Brain pericyte (primary cell): ENCODE data around the gene RABEP1.
"Not testable (repeated sequence)": the region's sequence is repeated elsewhere in the genome, so short reads cannot be mapped to it uniquely, and the experiment has no call there.

Experiments used
- DNase-seq: peaks from one replicate; pipeline ENCODE4 v3.0.0-alpha.2; 2012; ENCODE audit warnings: low read depth, low spot score

The RABEP1 gene

GRCh38 chr17:5281814-5282641, at the start of gene RABEP1:
RABEP1 (plus strand) TSS chr17:5282284; CDS start chr17:5282487, 203 bp downstream.
- peak; percentile 73 for DNase-seq

- DNase-seq: not testable (repeated sequence)
These were observed 48.6 kb upstream of the RABEP1 start for GRCh38 chr17:5233492-5233891.

- no peak for DNase-seq
These were observed 47.2 kb upstream of the RABEP1 start, which contains the start of gene SCIMP for GRCh38 chr17:5234645-5235576. SCIMP (minus strand) TSS chr17:5234860; CDS start chr17:5234755, 105 bp downstream.

- no peak for DNase-seq
These were observed 45.0 kb upstream of the RABEP1 start for GRCh38 chr17:5236938-5237540.

GRCh38 chr17:5237541-5238016, 44.5 kb upstream of the RABEP1 start:
- DNase-seq: no peak

- no peak for DNase-seq
These were observed 43.8 kb upstream of the RABEP1 start for GRCh38 chr17:5238333-5238732.

GRCh38 chr17:5239769-5240168, 42.3 kb upstream of the RABEP1 start:
- not testable (repeated sequence) for DNase-seq

GRCh38 chr17:5241861-5242671, 40.0 kb upstream of the RABEP1 start:
- DNase-seq: no peak

- DNase-seq: no peak
These were observed 34.5 kb upstream of the RABEP1 start for GRCh38 chr17:5247621-5248020.

- no peak for DNase-seq
These were observed 33.1 kb upstream of the RABEP1 start for GRCh38 chr17:5248821-5249479.

- DNase-seq: peak; percentile 21
These were observed 32.5 kb upstream of the RABEP1 start for GRCh38 chr17:5249615-5250014.

GRCh38 chr17:5254414-5254813, 27.7 kb upstream of the RABEP1 start:
- DNase-seq: no peak

GRCh38 chr17:5254903-5255521, 27.1 kb upstream of the RABEP1 start:
- DNase-seq: no peak

- no peak for DNase-seq
These were observed 25.0 kb upstream of the RABEP1 start for GRCh38 chr17:5257124-5257523.

GRCh38 chr17:5260542-5260941, 21.5 kb upstream of the RABEP1 start:
- DNase-seq: no peak

GRCh38 chr17:5262416-5262991, 19.6 kb upstream of the RABEP1 start:
- no peak for DNase-seq

- no peak for DNase-seq
These were observed 18.6 kb upstream of the RABEP1 start for GRCh38 chr17:5263441-5263840.

- no peak for DNase-seq
These were observed 17.2 kb upstream of the RABEP1 start for GRCh38 chr17:5264893-5265292.

- DNase-seq: no peak
These were observed 12.7 kb upstream of the RABEP1 start for GRCh38 chr17:5269241-5269960.
